Fibroblast of lung (primary cell): ENCODE data around the gene MDC1. TPM values are rescaled to one million over a fixed set of nuclear protein-coding genes. Genes with fewer than 3 reads are reported as not detected.

Experiments
- DNase-seq, 2 donors: peaks; one replicate each; pipeline versions ENCODE4 v3.0.0 to v3.0.0-alpha.2; 2010; ENCODE audit warnings: low read depth in 2 of 2
- H2AFZ ChIP-seq: 2 replicates; pipeline ENCODE4 v1.5.1; 2012; ENCODE audit warnings: low read length, control low read depth, inconsistent platforms
- H3K27ac ChIP-seq: 2 replicates; pipeline ENCODE4 v1.5.1; 2011; ENCODE audit warnings: low read length, control low read depth; ENCODE audit not compliant: insufficient read depth
- H3K27me3 ChIP-seq: 2 replicates; pipeline ENCODE4 v1.5.1; 2011; ENCODE audit warnings: mild to moderate bottlenecking, low read length; ENCODE audit not compliant: control insufficient read depth, insufficient read depth
- H3K36me3 ChIP-seq: 2 replicates; pipeline ENCODE4 v1.5.1; 2011; ENCODE audit warnings: low read length; ENCODE audit not compliant: control insufficient read depth, insufficient read depth
- H3K4me1 ChIP-seq: 2 replicates; pipeline ENCODE4 v1.5.1; 2011; ENCODE audit warnings: low read length; ENCODE audit not compliant: control insufficient read depth, insufficient read depth; ENCODE audit errors: extremely low read depth
- H3K4me2 ChIP-seq: 2 replicates; pipeline ENCODE4 v1.5.1; 2011; ENCODE audit warnings: low read length, control low read depth; ENCODE audit not compliant: insufficient read depth; ENCODE audit errors: extremely low read depth
- H3K4me3 ChIP-seq, 4 experiments: fragments of 200-600 bp in 1 of 4; sonication (generic) in 1 of 4; replicated peaks in 1 of 4; 2 replicates each; pipeline ENCODE4 v1.5.1; 2011 to 2016; ENCODE audit warnings: low read length in 4 of 4, low read depth in 3 of 4, mild to moderate bottlenecking in 3 of 4, control low read depth in 2 of 4, inconsistent platforms in 1 of 4, mixed read lengths in 1 of 4; ENCODE audit not compliant: insufficient read depth in 1 of 4; ENCODE audit errors: control extremely low read depth in 1 of 4
- H3K79me2 ChIP-seq: 2 replicates; pipeline ENCODE4 v1.5.1; 2012; ENCODE audit warnings: mild to moderate bottlenecking, low read length, inconsistent platforms; ENCODE audit not compliant: control insufficient read depth, insufficient read depth
- H3K9ac ChIP-seq: 2 replicates; pipeline ENCODE4 v1.5.1; 2011; ENCODE audit warnings: mild to moderate bottlenecking, low read length, control low read depth; ENCODE audit not compliant: insufficient read depth
- H3K9me3 ChIP-seq: 2 replicates; pipeline ENCODE4 v1.5.1; 2012; ENCODE audit warnings: low read depth, low read length; ENCODE audit not compliant: control insufficient read depth, insufficient read depth
- H4K20me1 ChIP-seq: 2 replicates; pipeline ENCODE4 v1.5.1; 2011; ENCODE audit warnings: low read length; ENCODE audit not compliant: control insufficient read depth, insufficient read depth; ENCODE audit errors: extremely low read depth
- CTCF ChIP-seq, 2 donors: IDR thresholded peaks in 1 of 2; conservative IDR thresholded peaks in 1 of 2; 1 replicate in 1 of 2; 2 replicates in 1 of 2; pipeline ENCODE4 v1.5.1; 2011 to 2012; ENCODE audit warnings: low read length in 2 of 2, control low read depth in 1 of 2, inconsistent platforms in 1 of 2, low read depth in 1 of 2, mild to moderate bottlenecking in 1 of 2
- EZH2 ChIP-seq: IDR thresholded peaks from 2 replicates; pipeline ENCODE4 v1.5.1; 2012; ENCODE audit warnings: low read length, control low read depth, mild to moderate bottlenecking; ENCODE audit errors: missing control alignments
- polyA plus RNA-seq, 2 donors: library from polyadenylated mRNA; depleted of rRNA in 1 of 2; stranded (reverse) in 1 of 2; unstranded in 1 of 2; fragments of >200 nt; gene quantifications; 2 replicates each; pipeline ENCODE4 v1.2.1, GENCODE V29; 2011 to 2012; ENCODE audit warnings: missing spikeins in 1 of 2
- total RNA-seq: library from RNA; depleted of rRNA; stranded (reverse); fragments of >200 nt; gene quantifications from 2 replicates; pipeline ENCODE4 v1.2.1, GENCODE V29; 2014

Gene MDC1
- total and polyA plus RNA-seq, 2 donors (not counting 1 experiment from before 2014, with no cell fraction given), result 3.3 to 5.0 TPM

- peaks cover 24% of the 10 kb centered on the region for H3K36me3 ChIP-seq
- peaks cover 10% of the 10 kb centered on the region for H3K4me1 ChIP-seq
- peak; percentile 86 to 94 for DNase-seq
- peaks cover 91% of the 10 kb centered on the region for H3K79me2 ChIP-seq
- peak overlapping the region; percentile 63 for H3K9ac ChIP-seq
- no peak overlapping the region for H2AFZ ChIP-seq
- no peaks in the 10 kb centered on the region for H4K20me1 ChIP-seq
- H3K9me3 ChIP-seq, result no peaks in the 10 kb centered on the region
- H3K4me2 ChIP-seq, result peak overlapping the region; percentile 97
- peak overlapping the region; percentile 80 to 95 (median 94) for H3K4me3 ChIP-seq
- no peaks in the 10 kb centered on the region for H3K27me3 ChIP-seq
- TF ChIP-seq CTCF (conservative IDR thresholded peaks at IDR 0.05 in 1 of 2, IDR thresholded peaks at IDR 0.05 in 1 of 2; ENCODE audit: low read depth in 1 of 2, low read length in 2 of 2), result no peak
- TF ChIP-seq EZH2, result no peak
- peak overlapping the region; percentile 85 for H3K27ac ChIP-seq
These were observed 34.7 kb downstream of the MDC1 start for GRCh38 chr6:30682143-30683117.

- H4K20me1 ChIP-seq, result no peaks in the 10 kb centered on the region
These were observed 35.3 kb downstream of the MDC1 start for GRCh38 chr6:30681766-30682142.

More at GRCh38 chr6:30681766-30682142, 35.3 kb downstream of the MDC1 start:
- DNase-seq, result no peak
- no peak overlapping the region for H2AFZ ChIP-seq
- peaks cover 10% of the 10 kb centered on the region for H3K4me1 ChIP-seq
- TF ChIP-seq EZH2 (no peak), CTCF (conservative IDR thresholded peaks at IDR 0.05 in 1 of 2, IDR thresholded peaks at IDR 0.05 in 1 of 2; ENCODE audit: low read depth in 1 of 2, low read length in 2 of 2) (no peak)
- H3K36me3 ChIP-seq, result peaks cover 28% of the 10 kb centered on the region
- peak overlapping the region; percentile 97 for H3K4me2 ChIP-seq
- no peaks in the 10 kb centered on the region for H3K9me3 ChIP-seq
- peaks cover 93% of the 10 kb centered on the region for H3K79me2 ChIP-seq
- H3K27me3 ChIP-seq, result no peaks in the 10 kb centered on the region
- H3K4me3 ChIP-seq, result peak overlapping the region; percentile 80 to 95 (median 94)
- H3K9ac ChIP-seq, result peak overlapping the region; percentile 25
- peak overlapping the region; percentile 44 for H3K27ac ChIP-seq
